ENCODE results near the gene SLITRK4.

Gene SLITRK4

GRCh38 chrX:143635915-143636314 is at the start of gene SLITRK4:
Gene SLITRK4 (minus strand): TSS chrX:143636101. CDS start chrX:143631108, 4,993 bp downstream.
- DNase-seq (ENCODE audit: low spot score) = no peak

DNA sequence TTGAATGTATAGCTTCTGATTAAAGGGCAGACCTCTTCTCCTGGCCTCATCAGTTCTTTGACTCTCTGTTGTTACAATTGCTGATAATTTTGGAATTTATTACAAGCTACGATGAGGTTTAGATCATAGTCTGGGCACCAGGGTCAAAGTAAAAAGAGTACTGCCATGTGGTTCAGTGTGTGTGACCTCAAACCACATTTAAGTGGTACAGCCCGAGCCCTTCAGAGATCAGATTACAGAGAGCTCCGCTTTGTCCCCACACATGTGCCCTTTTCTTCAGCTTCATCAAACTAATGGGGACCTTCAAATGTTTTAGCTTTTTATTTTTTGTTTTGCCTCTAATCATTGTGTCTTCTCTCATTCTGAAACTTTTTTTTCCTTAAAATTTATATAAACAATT is 47.6 kb upstream of the SLITRK4 start:
- peak; percentile 41 for DNase-seq (ENCODE audit: low spot score)

DNA sequence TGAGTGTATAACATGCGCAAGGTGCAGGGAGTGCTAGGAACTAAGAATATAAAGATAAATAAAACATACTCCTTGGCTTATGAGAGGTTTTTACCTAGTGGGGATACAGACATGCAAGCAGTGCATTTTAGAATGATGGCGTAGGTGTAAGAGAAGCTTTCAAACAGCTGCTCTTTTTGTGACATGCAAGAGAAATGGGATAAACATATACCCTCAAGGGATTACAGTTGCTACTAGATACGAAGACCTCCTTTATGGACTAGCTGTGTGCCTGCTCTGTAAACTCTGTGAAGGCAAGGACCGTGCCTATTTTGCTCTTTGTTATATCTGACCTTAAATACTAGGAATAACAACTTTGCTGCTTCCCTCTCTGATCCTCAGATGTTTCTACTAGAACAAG is 39.0 kb upstream of the SLITRK4 start:
- DNase-seq (ENCODE audit: low spot score) = no peak

GRCh38 chrX:143669395-143669794 is 33.5 kb upstream of the SLITRK4 start:
- peak; percentile 18 for DNase-seq (ENCODE audit: low spot score)

GRCh38 chrX:143664302-143664701 is 28.4 kb upstream of the SLITRK4 start:
- DNase-seq (ENCODE audit: low spot score) = peak; percentile 17

GRCh38 chrX:143663755-143664154 is 27.9 kb upstream of the SLITRK4 start:
- no peak for DNase-seq (ENCODE audit: low spot score)

DNA sequence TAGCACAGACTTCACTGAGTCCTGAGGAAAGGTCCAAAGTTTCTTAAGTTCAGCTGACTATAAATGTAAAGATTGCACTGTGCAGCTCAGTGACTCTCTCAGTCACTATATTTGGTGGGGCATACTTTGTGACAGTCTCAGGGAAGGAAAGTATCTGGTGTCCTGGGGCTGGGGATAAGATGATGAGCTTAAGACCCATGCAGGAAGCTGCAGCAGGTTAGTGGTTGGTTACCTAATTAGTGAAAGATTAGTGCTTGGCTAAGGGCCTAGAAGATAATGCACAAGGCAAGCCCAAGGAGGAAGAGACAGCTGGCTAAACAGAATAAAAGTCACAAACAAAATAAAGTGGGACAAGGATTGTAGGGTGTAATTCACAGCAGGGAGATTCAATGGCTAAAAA is 25.4 kb upstream of the SLITRK4 start:
- no peak for DNase-seq (ENCODE audit: low spot score)

- DNase-seq (ENCODE audit: low spot score) = peak; percentile 3
Measured at GRCh38 chrX:143648705-143649104, 12.8 kb upstream of the SLITRK4 start.

DNA sequence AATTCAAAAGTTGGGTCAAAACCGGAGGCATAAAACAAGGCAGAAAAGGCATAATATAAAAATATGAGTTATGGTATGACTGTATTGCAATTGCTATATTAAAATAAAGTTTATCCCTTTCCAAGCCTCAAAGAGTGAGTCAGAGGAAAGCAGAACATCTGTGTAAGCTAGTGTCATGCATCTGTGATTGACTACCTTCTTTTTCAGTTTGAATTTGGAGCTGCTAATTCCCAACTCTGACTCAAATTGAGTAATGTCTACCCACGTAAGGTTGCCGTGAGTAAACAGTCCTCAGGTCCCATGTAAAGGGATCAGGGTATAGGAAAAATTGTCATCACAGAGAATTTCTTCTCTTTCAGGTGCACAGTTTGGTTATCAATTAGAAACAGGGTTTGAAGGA is 6.5 kb upstream of the SLITRK4 start:
- DNase-seq (ENCODE audit: low spot score) = no peak

DNA sequence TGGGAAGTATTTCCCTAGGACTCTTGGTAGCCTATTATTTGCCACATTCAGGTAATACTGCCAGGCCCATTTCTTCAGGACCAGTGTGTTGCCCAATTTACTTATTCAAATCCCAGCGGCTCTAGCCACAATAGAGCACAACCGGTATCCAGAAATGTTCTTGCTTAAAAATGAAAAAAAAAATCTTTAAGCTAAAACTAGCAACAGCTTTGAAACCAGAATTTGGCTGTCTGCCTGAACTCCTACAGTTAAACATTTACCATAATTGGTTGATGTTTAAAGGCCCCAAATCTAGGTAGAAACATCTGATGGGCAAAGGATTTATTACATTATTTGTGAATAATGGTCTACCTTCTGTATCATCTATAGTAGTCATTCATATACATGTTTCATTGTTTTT is 930 bp upstream of the SLITRK4 start:
- no peak for DNase-seq (ENCODE audit: low spot score)

GRCh38 chrX:143634663-143635455 is 1.0 kb downstream of the SLITRK4 start:
- DNase-seq (ENCODE audit: low spot score) = no peak

DNA sequence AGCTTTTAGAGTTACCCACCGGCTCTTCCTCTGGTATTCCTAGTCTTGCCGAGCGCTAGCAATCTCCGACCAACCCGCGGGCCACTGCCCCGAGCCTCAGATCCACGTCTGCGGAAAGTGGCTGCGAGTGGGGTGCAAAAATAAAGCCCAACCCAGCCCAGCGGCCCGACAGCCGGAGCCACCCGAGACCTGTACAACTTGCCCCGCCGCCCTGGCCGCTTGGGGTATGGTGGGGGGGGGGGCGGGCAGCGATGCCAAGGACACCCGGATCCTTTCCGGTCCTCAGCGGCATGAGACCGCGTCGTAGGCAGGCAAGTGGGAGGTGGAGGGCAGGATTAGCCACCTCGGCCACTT is 1.6 kb downstream of the SLITRK4 start:
- no peak for DNase-seq (ENCODE audit: low spot score)

DNA sequence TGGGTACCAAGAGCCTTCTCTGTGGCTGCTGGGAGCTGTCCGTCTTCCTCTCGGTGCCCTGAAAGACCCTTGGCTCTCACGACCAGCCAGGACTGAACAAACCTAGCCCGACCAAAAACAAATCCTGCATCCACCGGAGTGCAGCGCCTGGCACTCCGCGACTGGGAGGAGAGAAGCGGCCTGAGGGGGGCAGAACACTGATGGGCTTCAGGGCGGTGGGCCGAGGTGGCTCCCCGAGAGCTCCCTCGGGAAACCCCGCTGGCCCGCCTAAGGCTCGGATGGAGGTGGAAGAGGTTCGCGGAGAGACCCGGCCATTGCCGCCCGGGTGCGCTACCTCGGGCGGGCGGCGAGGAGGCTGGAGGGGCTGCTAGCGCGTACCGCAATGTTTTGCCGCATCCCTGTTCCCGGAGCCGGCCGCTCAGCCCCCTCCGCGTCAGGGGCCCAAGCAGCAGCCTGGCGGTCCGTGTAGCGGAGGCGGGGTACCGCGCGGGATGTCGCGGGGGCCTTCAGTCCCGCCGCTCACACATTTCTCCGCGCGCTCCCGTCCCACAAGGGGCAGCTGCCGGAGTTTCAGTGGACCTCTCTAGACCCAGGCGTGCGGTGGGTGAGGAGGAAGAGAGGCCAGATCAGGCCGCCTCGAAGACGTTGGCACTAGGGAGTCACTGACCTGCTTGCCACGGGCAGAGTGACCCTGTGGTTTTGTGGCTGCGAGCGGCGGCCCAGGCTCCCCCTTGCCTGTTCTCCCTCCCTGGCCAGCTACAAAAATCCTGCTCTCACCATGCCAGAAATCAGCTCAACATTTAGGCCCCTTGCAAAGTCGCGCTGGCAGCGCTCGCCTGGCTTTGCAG is 2.2 kb downstream of the SLITRK4 start:
- DNase-seq (ENCODE audit: low spot score) = no peak

DNA sequence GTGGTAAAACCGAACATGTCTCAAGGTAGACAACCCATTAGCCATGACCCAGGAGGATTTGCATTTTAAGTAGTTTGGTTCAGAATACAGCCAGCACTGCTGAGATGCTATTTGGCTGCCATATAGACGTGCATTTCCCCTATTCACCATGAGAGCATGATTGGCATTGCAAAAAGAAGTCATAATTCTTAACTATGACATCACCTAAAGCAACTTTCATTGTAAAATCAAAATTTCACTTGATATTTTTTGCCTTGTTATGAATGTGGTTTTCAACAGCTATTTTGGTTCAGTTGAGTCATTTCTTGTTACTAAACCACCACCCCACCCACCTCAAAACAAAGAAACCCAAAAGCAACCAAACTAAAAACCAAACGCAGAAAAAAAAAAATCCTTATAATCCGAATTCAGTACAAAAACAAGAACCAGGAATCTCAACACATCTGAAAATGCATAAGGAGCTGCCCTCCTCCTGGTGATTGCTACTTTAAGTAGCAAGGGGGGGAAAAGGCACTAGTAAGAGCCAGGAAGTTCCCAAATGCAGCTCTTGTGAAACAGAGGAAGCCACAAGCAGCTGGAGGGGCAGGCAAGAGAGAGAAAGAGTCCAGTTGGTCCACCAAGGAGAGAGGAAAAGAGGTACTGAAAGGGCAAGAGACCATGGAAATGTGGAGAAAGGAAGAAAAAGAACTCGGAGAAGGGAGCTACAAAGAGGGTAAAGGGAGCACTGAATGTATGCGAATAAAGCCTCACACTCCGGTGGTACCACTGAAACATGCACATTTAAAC is 3.1 kb downstream of the SLITRK4 start:
- DNase-seq (ENCODE audit: low spot score) = no peak

DNA sequence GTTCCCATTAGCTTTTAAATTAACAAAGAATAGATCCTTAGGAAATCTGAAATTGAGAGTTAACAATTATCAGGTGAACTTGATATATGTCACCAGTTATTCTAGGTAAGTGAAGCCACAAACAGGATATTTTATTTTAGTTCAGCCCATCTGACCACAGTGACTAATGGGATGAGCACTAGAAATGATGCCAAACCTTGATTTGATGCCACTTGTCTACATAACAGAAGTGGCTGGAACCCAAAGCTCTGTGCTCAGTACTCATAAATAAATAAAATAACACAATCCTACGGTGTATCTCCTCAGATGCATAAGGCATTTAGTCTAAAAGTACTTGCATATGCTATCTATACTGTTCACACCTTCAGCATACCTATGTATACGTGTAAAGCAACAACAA is 12.2 kb downstream of the SLITRK4 start:
- no peak for DNase-seq (ENCODE audit: low spot score)

- DNase-seq (ENCODE audit: low spot score) = no peak
Measured at GRCh38 chrX:143621276-143621675, 14.6 kb downstream of the SLITRK4 start.

- no peak for DNase-seq (ENCODE audit: low spot score)
Measured at GRCh38 chrX:143615851-143616250, 20.1 kb downstream of the SLITRK4 start.

DNA sequence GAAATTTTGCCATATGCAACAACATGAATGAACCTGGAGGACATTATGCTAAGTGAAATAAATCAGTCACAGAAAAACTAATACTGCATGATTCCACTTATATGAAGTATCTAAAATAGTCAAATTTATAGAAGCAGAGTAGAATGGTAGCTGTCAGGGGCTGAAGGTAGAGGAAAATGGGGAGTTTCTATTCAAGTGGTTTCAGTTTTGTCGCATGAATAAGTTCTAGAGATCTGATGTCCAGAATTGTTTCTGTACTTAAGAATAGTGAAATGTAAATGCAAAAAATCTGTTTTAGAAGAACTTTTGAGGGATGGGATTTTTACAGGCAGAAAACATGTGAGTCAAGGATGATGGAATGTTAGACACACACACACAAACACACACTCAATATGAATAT is 34.1 kb downstream of the SLITRK4 start:
- DNase-seq (ENCODE audit: low spot score) = no peak

GRCh38 chrX:143581240-143581639 is 54.7 kb downstream of the SLITRK4 start:
- no peak for DNase-seq (ENCODE audit: low spot score)

DNA sequence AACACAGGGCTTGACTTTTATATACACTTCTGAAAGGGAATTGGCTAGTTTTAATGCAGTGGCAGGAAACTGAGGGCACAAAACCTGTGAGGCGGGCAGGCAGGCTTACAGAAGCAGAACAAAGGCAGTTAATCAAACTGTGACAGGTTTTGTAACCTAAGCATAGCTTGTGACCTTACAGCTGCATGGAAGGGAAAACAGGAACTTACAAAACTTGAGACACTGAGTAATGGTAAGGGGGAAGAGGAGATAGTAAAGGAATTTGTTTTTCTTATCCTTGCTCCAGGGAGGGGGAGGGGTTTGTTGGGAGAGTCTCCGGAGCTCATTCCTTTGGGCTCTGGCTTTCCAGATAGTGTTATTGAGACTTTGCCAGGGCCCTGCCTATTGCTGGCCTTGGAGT is 55.6 kb downstream of the SLITRK4 start:
- DNase-seq (ENCODE audit: low spot score) = no peak

All from SW480 (cell line).